ENCODE results near the gene ICAM5. TPM values are rescaled to one million over a fixed set of nuclear protein-coding genes. Genes with fewer than 3 reads are reported as not detected.
A peak's percentile ranks its signal among the peaks of the same experiment; 100 is the strongest.

ICAM5 gene
- total and polyA plus RNA-seq, 9 of the 15 experiments (the other 6 are each of a cell fraction or from before 2014, with no cell fraction given) = 0.10 to 114 (median 13.7) TPM

GRCh38 chr19:10299545-10300458, 10.1 kb downstream of the ICAM5 start:
- Histone ChIP-seq H3K4me3 (peak overlapping the region; percentile 23; the same call in 1 of the 2 replicates), H4K20me1 (replicated peaks; ENCODE audit: control insufficient read depth, insufficient read depth, low read length) (no peaks in the 10 kb centered on the region), H3K9me1 (ENCODE audit: control insufficient read depth, insufficient read depth, low read length) (no peaks in the 10 kb centered on the region), H3K27ac (ENCODE audit: extremely low read depth, low read depth, low read length) (peak overlapping the region; percentile 95), H3K4me1 (replicated peaks in 1 of 2; ENCODE audit: control insufficient read depth in 2 of 2, insufficient read depth in 2 of 2, low read length in 2 of 2) (peaks cover 38 to 67% of the 10 kb centered on the region in 2 experiments; a peak in 4 of 5 replicates), H3K27me3 (ENCODE audit: control insufficient read depth in 2 of 2, insufficient read depth in 2 of 2, low read length in 2 of 2) (no peaks in the 10 kb centered on the region), H3K79me2 (ENCODE audit: control insufficient read depth, insufficient read depth, low read length) (peaks cover 12% of the 10 kb centered on the region; the same call in 2 of the 3 replicates), H2AFZ (ENCODE audit: low read depth, low read length) (peak overlapping the region; percentile 91), H3K4me2 (ENCODE audit: insufficient read depth, low read length) (peak overlapping the region; percentile 79), H3K36me3 (ENCODE audit: control insufficient read depth, insufficient read depth, low read length) (peaks cover 23% of the 10 kb centered on the region; the same call in 1 of the 3 replicates), H3K9me3 (replicated peaks; ENCODE audit: control insufficient read depth, insufficient read depth, low read depth, low read length) (no peaks in the 10 kb centered on the region), H3K9ac (ENCODE audit: insufficient read depth in 1 of 2, low read depth in 2 of 2, low read length in 2 of 2) (peak overlapping the region; percentile 69 to 91)
- no TSS peak for BruUV-seq (replicated peaks)
- peak; percentile 89 for ATAC-seq
- WGBS (ENCODE audit: insufficient coverage, low coverage, missing lambda C conversion rate) = 2% methylated on average over 14 of the region's 14 CpGs
- in situ Hi-C loops (cut with MboI) (no loop called here), intact Hi-C loops (cut with micrococcal nuclease) (no loop called here)
- DNase-seq (ENCODE audit: extremely low read depth in 1 of 4, low spot score in 3 of 4) = peak; percentile 83 to 96 (median 88)
- peak; percentile 91 for FAIRE-seq
- ChIA-PET POLR2A (interaction anchor here (0.6 to 4.7 kb wide), 17 partner anchors 8 to 68 kb away, joined by 3 to 21 read pairs (median 4); partner anchors contain the start of genes FDX2, ICAM1, ICAM4 and ICAM5), CTCF (ENCODE audit: low intra/inter-chr PET ratio) (no interaction called here)
- TF ChIP-seq RBBP5 (IDR thresholded peaks at IDR 0.05; ENCODE audit: borderline replicate concordance, insufficient read depth, low read length, poor library complexity, severe bottlenecking) (peak; percentile 83), ARNT (IDR thresholded peaks at IDR 0.05) (peak; percentile 31 to 54; a peak in 1 of 4 replicates), ZNF324 (CRISPR knock-in tag; IDR thresholded peaks at IDR 0.05) (no peak), ELK1 (CRISPR knock-in tag; IDR thresholded peaks at IDR 0.05) (0 out of 2 replicates have a peak, but pooled peaks have one; percentile 53), PCBP1 (IDR thresholded peaks at IDR 0.05; ENCODE audit: low read depth, low read length, poor library complexity, severe bottlenecking) (no peak), DACH1 (IDR thresholded peaks at IDR 0.05; ENCODE audit: partially characterized antibody) (peak; percentile 77), XRCC3 (IDR thresholded peaks at IDR 0.05) (no peak), C11orf30 (IDR thresholded peaks at IDR 0.05; ENCODE audit: low read depth) (no peak), DNMT1 (IDR thresholded peaks at IDR 0.05) (no peak), RFX5 (IDR thresholded peaks at IDR 0.05; ENCODE audit: low read depth, low read length) (no peak), ZBTB1 (CRISPR knock-in tag; IDR thresholded peaks at IDR 0.05; ENCODE audit: borderline replicate concordance, low read depth) (no peak), HDAC8 (tag; IDR thresholded peaks at IDR 0.05) (no peak), ZNF140 (CRISPR knock-in tag; IDR thresholded peaks at IDR 0.05) (no peak), ARHGAP35 (IDR thresholded peaks at IDR 0.05; ENCODE audit: partially characterized antibody) (no peak), SREBF2 (CRISPR knock-in tag; IDR thresholded peaks at IDR 0.05) (no peak), TAL1 (IDR thresholded peaks at IDR 0.05) (peak; percentile 91), KDM5B (IDR thresholded peaks at IDR 0.05; ENCODE audit: insufficient replicate concordance, low read depth, low read length) (no peak), MAFF (IDR thresholded peaks at IDR 0.05; ENCODE audit: low read length) (no peak), RB1 (IDR thresholded peaks at IDR 0.05; ENCODE audit: low read depth) (peak; percentile 40; the same call in 1 of the 2 replicates)

Measured in K562 (cell line).